HepG2 (cell line): ENCODE data around the gene CTIF. TPM values are rescaled to one million over a fixed set of nuclear protein-coding genes. Genes with fewer than 3 reads are reported as not detected.

Source experiments
- ATAC-seq: fragments of 200-7000 bp; cut with Tn5 transposase; 3 replicates; pipeline ENCODE4 v1.9.1; 2020; ENCODE audit warnings: mild to moderate bottlenecking, moderate library complexity
- BruUV-seq: library from RNA; stranded (reverse); fragments of 400-500 nt; replicated peaks from 2 replicates; lab custom pipeline; 2021; lab: Mats Ljungman, UMichigan
- CTCF ChIA-PET: fragments of 300-600 bp; formaldehyde crosslinking; extraction: SDS; loops from one replicate; lab custom pipeline; 2021; ENCODE audit warnings: low total read pairs, inconsistent platforms, low intra/inter-chr PET ratio; lab: Yijun Ruan, JAX
- POLR2A ChIA-PET: fragments of 350-600 bp; sonication (Branson Sonifier 250); formaldehyde crosslinking; loops from one replicate; lab custom pipeline; 2020; ENCODE audit warnings: antibody characterized with exemption, inconsistent platforms; lab: Yijun Ruan, JAX
- DNase-seq: peaks from one replicate; pipeline ENCODE4 v3.0.0-alpha.2; 2015; ENCODE audit warnings: low spot score
- FAIRE-seq: peaks from 3 replicates; lab custom pipeline; 2011; peaks lifted over from hg19 to GRCh38; lab: Jason Lieb, UNC
- H2AFZ ChIP-seq: one replicate; pipeline ENCODE4 v1.6.1; 2011; ENCODE audit warnings: low read length, inconsistent platforms
- H3K27ac ChIP-seq: fragments of 300-600 bp; 3 replicates; pipeline ENCODE4 v1.8.0; 2011; ENCODE audit warnings: mixed run types, mild to moderate bottlenecking, mixed read lengths, low read length, inconsistent platforms; ENCODE audit not compliant: insufficient read depth; ENCODE audit errors: extremely low read length
- H3K27me3 ChIP-seq, 2 experiments: fragments of 200-600 bp in 1 of 2; 2 replicates in 1 of 2; 3 replicates in 1 of 2; pipeline versions ENCODE4 v1.6.0 to v1.8.0; 2011; ENCODE audit warnings: low read length in 2 of 2, mild to moderate bottlenecking in 2 of 2, moderate library complexity in 2 of 2, inconsistent platforms in 1 of 2; ENCODE audit not compliant: insufficient read depth in 2 of 2, control insufficient read depth in 1 of 2
- H3K36me3 ChIP-seq, 2 experiments: fragments of 200-600 bp in 1 of 2; replicated peaks in 1 of 2; 2 replicates in 1 of 2; 3 replicates in 1 of 2; pipeline versions ENCODE4 v1.5.1 to v1.8.0; 2011; ENCODE audit warnings: low read length in 2 of 2, inconsistent platforms in 1 of 2; ENCODE audit not compliant: insufficient read depth in 2 of 2, control insufficient read depth in 1 of 2
- H3K4me1 ChIP-seq: 2 replicates; pipeline ENCODE4 v1.5.1; 2012; ENCODE audit warnings: low read length, inconsistent platforms; ENCODE audit not compliant: insufficient read depth
- H3K4me2 ChIP-seq: 2 replicates; pipeline ENCODE4 v1.6.0; 2011; ENCODE audit warnings: low read depth, low read length, inconsistent platforms
- H3K4me3 ChIP-seq, 3 experiments: fragments of 200-600 bp in 1 of 3; sonication (generic), shearing (Covaris generic) in 1 of 3; replicated peaks in 1 of 3; 2 replicates each; pipeline ENCODE4 v1.5.1; 2011 to 2016; ENCODE audit warnings: low read length in 3 of 3, inconsistent platforms in 2 of 3, low read depth in 2 of 3, mild to moderate bottlenecking in 2 of 3, control low read depth in 1 of 3, mixed read lengths in 1 of 3; ENCODE audit not compliant: insufficient read depth in 1 of 3
- H3K79me2 ChIP-seq: one replicate; pipeline ENCODE4 v1.6.1; 2011; ENCODE audit warnings: low read length, inconsistent platforms; ENCODE audit not compliant: insufficient read depth
- H3K9ac ChIP-seq: 2 replicates; pipeline ENCODE4 v1.6.0; 2011; ENCODE audit warnings: mild to moderate bottlenecking, low read depth, low read length, inconsistent platforms; ENCODE audit not compliant: insufficient read depth
- H3K9me3 ChIP-seq: 2 replicates; pipeline ENCODE4 v1.5.1; 2012; ENCODE audit warnings: mild to moderate bottlenecking, low read length
- H4K20me1 ChIP-seq: 2 replicates; pipeline ENCODE4 v1.6.0; 2011; ENCODE audit warnings: inconsistent platforms, mild to moderate bottlenecking, low read length, moderate library complexity; ENCODE audit not compliant: insufficient read depth
- CREB1 ChIP-seq, 2 experiments: fragments of 450-650 bp in 1 of 2; IDR thresholded peaks; 2 replicates each; pipeline ENCODE4 v1.6.1; 2016 to 2017; ENCODE audit warnings: control low read depth in 1 of 2, mild to moderate bottlenecking in 1 of 2, missing compliant biosample characterization in 1 of 2, missing genetic modification characterization in 1 of 2
- ETV6 ChIP-seq: sonication (generic); formaldehyde crosslinking; conservative IDR thresholded peaks from 2 replicates; pipeline ENCODE4 v1.4.0; 2020; ENCODE audit warnings: missing genetic modification reagents
- GABPB1 ChIP-seq: IDR thresholded peaks from 2 replicates; pipeline ENCODE4 v1.6.1; 2016; ENCODE audit warnings: mild to moderate bottlenecking, missing genetic modification reagents, moderate library complexity, missing compliant biosample characterization
- NFRKB ChIP-seq: fragments of 450-650 bp; IDR thresholded peaks from 2 replicates; pipeline ENCODE4 v1.6.1; 2017
- TBX3 ChIP-seq: fragments of 450-650 bp; IDR thresholded peaks from 2 replicates; pipeline ENCODE4 v1.6.1; 2017; ENCODE audit warnings: antibody characterized with exemption, mild to moderate bottlenecking, inconsistent platforms, borderline replicate concordance
- TOE1 ChIP-seq: sonication (generic); formaldehyde crosslinking; IDR thresholded peaks from 2 replicates; pipeline ENCODE4 v1.4.0; 2020; ENCODE audit warnings: mild to moderate bottlenecking, missing genetic modification reagents
- YEATS2 ChIP-seq: sonication (generic); formaldehyde crosslinking; IDR thresholded peaks from 2 replicates; pipeline ENCODE4 v1.4.0; 2020; ENCODE audit warnings: missing genetic modification reagents, borderline replicate concordance
- ZNF274 ChIP-seq: sonication (generic); formaldehyde crosslinking; IDR thresholded peaks from 2 replicates; pipeline ENCODE4 v1.5.1; 2020; ENCODE audit warnings: mild to moderate bottlenecking, missing genetic modification reagents
- ZNF546 ChIP-seq: sonication (generic); formaldehyde crosslinking; conservative IDR thresholded peaks from 2 replicates; pipeline ENCODE4 v1.8.1; 2023; ENCODE audit warnings: mild to moderate bottlenecking, missing genetic modification reagents
- ZNF850 ChIP-seq: sonication (generic); formaldehyde crosslinking; conservative IDR thresholded peaks from 2 replicates; pipeline ENCODE4 v1.9.0; 2021; ENCODE audit warnings: mild to moderate bottlenecking, missing genetic modification reagents
- WGBS: methylation state at CpG from one replicate; pipeline ENCODE4 v1.1.6; 2017; ENCODE audit warnings: low lambda C conversion rate; 5-methylcytosine and 5-hydroxymethylcytosine counted together
- in situ Hi-C: cut with HindIII; loops from 2 replicates; pipeline ENCODE4 v1.10.0; 2017; ENCODE audit warnings: low pct_unique_long_range_greater_than_20kb; ENCODE audit not compliant: extremely low pct_ligation_motif_present
- intact Hi-C: fragments of 100-400 bp; cut with micrococcal nuclease; formaldehyde crosslinking; loops from one replicate; pipeline ENCODE4 v1.10.0; 2022; ENCODE audit not compliant: unreplicated experiment
- polyA plus RNA-seq, 8 experiments: library from polyadenylated mRNA; depleted of rRNA in 3 of 8; stranded (reverse) in 7 of 8; unstranded in 1 of 8; fragments of >200 nt; fragmentation: Illumina TruSeq in 4 of 8; extraction: Trizol in 4 of 8; gene quantifications; 2 replicates each; pipeline versions ENCODE4 v1.2.1 to v1.2.3, GENCODE V29; 2011 to 2016; ENCODE audit warnings: low read depth in 4 of 8, missing spikeins in 1 of 8, mixed read lengths in 1 of 8; ENCODE audit not compliant: insufficient read depth in 1 of 8
- total RNA-seq, 5 experiments: library from RNA; depleted of rRNA; stranded (reverse); fragments of >200 nt; fragmentation: Illumina TruSeq; extraction: Trizol; gene quantifications; 2 replicates each; pipeline ENCODE4 v1.2.3, GENCODE V29; 2016; ENCODE audit warnings: low read depth in 1 of 5

Gene CTIF
- total and polyA plus RNA-seq, 2 of the 13 experiments (the other 11 are each of a cell fraction or from before 2014, with no cell fraction given): 18.2 to 28.0 TPM

DNA sequence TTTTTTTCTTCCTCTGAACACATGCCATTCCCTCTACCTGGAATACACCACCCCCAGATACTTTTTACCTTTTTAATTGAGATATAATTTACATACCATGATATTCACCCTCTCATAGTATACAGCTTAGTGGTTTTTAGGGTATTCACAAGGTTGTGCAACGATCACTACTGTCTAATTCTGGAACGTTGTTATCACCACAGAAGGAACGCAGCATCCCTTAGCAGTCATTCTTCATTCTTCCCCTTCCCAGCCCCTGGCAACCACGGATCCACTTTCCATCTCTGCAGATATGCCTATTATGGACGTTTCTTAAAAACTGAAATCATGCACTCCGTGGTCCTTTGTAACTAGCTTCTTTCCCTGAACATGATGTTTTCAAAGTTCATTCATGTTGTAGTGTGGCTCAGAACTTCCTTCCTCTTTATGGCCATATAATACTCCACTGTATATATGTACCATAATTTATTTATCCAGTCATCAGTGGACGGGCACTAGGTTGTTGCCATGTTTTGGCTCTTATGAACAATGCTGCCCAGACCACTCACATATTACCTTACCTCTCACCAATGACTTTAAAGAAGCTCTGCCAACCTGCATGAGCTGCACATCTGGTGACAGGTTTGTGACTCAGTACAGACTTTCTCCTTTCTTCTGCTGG lies 168.9 kb downstream of the CTIF start:
- H3K79me2 ChIP-seq: no peaks in the 10 kb centered on the region
- no peaks in the 10 kb centered on the region for H3K27me3 ChIP-seq
- ChIA-PET CTCF (no interaction called here), POLR2A (no interaction called here)
- intact Hi-C loops: no loop called here
- whole genome bisulfite sequencing: 95% methylated on average over 7 of the region's 7 CpGs
- peaks cover 1 to 16% of the 10 kb centered on the region in 2 experiments; a peak in 2 of 5 replicates for H3K36me3 ChIP-seq
- no peaks in the 10 kb centered on the region for H3K9me3 ChIP-seq
- no peak overlapping the region for H3K27ac ChIP-seq
- no peaks in the 10 kb centered on the region for H3K4me1 ChIP-seq
- H4K20me1 ChIP-seq: no peaks in the 10 kb centered on the region
- no peak for ATAC-seq
- BruUV-seq: no TSS peak
- no peak overlapping the region for H3K9ac ChIP-seq
- no peak overlapping the region for H2AFZ ChIP-seq
- FAIRE-seq: no peak
- H3K4me3 ChIP-seq: no peak overlapping the region
- no peak for DNase-seq
- H3K4me2 ChIP-seq: no peak overlapping the region
- TF ChIP-seq GABPB1 (CRISPR knock-in tag): no peak
- no peak for TF ChIP-seq TBX3
- no peak for TF ChIP-seq ZNF274 (CRISPR knock-in tag)
- TF ChIP-seq ETV6 (CRISPR knock-in tag): no peak
- TF ChIP-seq ZNF546: no peak
- TF ChIP-seq NFRKB: no peak
- TF ChIP-seq TOE1 (CRISPR knock-in tag): no peak
- in situ Hi-C loops: no loop called here

- ATAC-seq: no peak
- Histone ChIP-seq H3K4me2 (no peak overlapping the region), H2AFZ (no peak overlapping the region), H3K27me3 (no peaks in the 10 kb centered on the region)
- WGBS: 85% methylated on average over 3 of the region's 3 CpGs
- TF ChIP-seq CREB1 (IDR thresholded peaks at IDR 0.05): peak; percentile 54; the same call in 1 of the 2 replicates
- no peak for TF ChIP-seq CREB1 (CRISPR knock-in tag; IDR thresholded peaks at IDR 0.05)
- no peak for TF ChIP-seq ZNF850 (CRISPR knock-in tag)
- no peak for TF ChIP-seq YEATS2 (CRISPR knock-in tag)
- TF ChIP-seq, all 625 proteins: peak for 1
- Histone ChIP-seq H3K9ac (no peak overlapping the region), H3K27ac (no peak overlapping the region), H3K4me3 (no peak overlapping the region), H3K36me3 (peaks cover 6 to 20% of the 10 kb centered on the region in 2 experiments; a peak in 3 of 5 replicates), H4K20me1 (no peaks in the 10 kb centered on the region), H3K4me1 (no peaks in the 10 kb centered on the region), H3K79me2 (no peaks in the 10 kb centered on the region), H3K9me3 (no peaks in the 10 kb centered on the region)
- intact Hi-C loops (no loop called here), in situ Hi-C loops (no loop called here)
- POLR2A ChIA-PET: no interaction called here
- DNase-seq (no peak), FAIRE-seq (no peak)
- CTCF ChIA-PET: no interaction called here
- BruUV-seq: no TSS peak
Measured at GRCh38 chr18:48708807-48709206, 170.0 kb downstream of the CTIF start.
